Right lobe of liver (tissue), 4 donors: ENCODE measurements around the gene UNKL.

ENCODE experiments used
- POLR2A ChIP-seq: fragments of 450-650 bp; IDR thresholded peaks from one replicate; pipeline ENCODE4 v1.6.1; 2017; ENCODE audit warnings: antibody characterized with exemption, mild to moderate bottlenecking
- TF ChIP-seq, protein P1 (sequence below), 4 donors: fragments of 200-600 bp in 3 of 4; fragments of 450-650 bp in 1 of 4; IDR thresholded peaks; one replicate each; pipeline versions ENCODE4 v1.5.1 to v1.8.0; 2016 to 2022; ENCODE audit warnings: antibody characterized with exemption in 4 of 4, mild to moderate bottlenecking in 2 of 4
- donor health status: DM: no; HTN: no; CAD: no.
- donor health status: DM: no; HTN: no; CAD: no.
- donor health status: DM: no; HTN: yes; CAD: no.

DNA sequence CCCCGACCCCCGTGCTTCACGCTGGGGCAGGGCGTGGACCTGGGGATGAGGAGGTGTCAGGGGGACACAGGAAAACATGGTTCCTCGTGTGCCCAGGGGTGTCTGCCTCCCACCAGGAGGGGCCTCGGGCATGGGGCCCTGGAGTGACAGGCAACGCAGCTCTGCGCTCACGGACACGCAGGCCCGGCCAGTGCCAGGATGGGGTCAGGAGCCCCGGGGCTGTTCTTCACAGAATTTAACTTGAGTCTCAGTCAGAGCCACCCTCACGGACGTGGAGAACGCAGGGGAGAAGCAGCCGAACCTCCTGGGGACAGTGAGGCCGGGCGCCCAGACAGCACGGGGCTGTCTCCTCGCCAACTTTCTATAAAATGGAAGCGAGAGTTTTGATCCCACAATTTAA, 16.7 kb downstream of the UNKL start:
- TF ChIP-seq, protein P1, sequence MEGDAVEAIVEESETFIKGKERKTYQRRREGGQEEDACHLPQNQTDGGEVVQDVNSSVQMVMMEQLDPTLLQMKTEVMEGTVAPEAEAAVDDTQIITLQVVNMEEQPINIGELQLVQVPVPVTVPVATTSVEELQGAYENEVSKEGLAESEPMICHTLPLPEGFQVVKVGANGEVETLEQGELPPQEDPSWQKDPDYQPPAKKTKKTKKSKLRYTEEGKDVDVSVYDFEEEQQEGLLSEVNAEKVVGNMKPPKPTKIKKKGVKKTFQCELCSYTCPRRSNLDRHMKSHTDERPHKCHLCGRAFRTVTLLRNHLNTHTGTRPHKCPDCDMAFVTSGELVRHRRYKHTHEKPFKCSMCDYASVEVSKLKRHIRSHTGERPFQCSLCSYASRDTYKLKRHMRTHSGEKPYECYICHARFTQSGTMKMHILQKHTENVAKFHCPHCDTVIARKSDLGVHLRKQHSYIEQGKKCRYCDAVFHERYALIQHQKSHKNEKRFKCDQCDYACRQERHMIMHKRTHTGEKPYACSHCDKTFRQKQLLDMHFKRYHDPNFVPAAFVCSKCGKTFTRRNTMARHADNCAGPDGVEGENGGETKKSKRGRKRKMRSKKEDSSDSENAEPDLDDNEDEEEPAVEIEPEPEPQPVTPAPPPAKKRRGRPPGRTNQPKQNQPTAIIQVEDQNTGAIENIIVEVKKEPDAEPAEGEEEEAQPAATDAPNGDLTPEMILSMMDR (IDR thresholded peaks at IDR 0.05): no peak
- TF ChIP-seq POLR2A: no peak
